Pancreas (tissue), 10 donors: ENCODE measurements around the gene LCN15. TPM values are rescaled to one million over a fixed set of nuclear protein-coding genes. Genes with fewer than 3 reads are reported as not detected.

Source experiments
- ATAC-seq, 4 donors: fragments of 200-7000 bp; cut with Tn5 transposase; one replicate each; pipeline versions ENCODE4 v1.8.0 to v1.9.1; 2020; ENCODE audit warnings: mild to moderate bottlenecking in 4 of 4, moderate library complexity in 4 of 4
- DNase-seq, 6 donors: peaks; one replicate each; pipeline ENCODE4 v3.0.0-alpha.2; 2020
- FAIRE-seq: peaks from 2 replicates; lab custom pipeline; 2012; peaks lifted over from hg19 to GRCh38; lab: Jason Lieb, UNC
- H3K27ac ChIP-seq, 4 donors: fragments of 200-600 bp; sonication (generic); 1 replicate in 3 of 4; 2 replicates in 1 of 4; pipeline versions ENCODE4 v1.5.0 to v1.8.0; 2020
- H3K27me3 ChIP-seq, 4 donors: fragments of 200-600 bp; one replicate each; pipeline ENCODE4 v1.8.0; 2021
- H3K36me3 ChIP-seq, 3 donors: fragments of 200-600 bp; sonication (generic) in 1 of 3; one replicate each; pipeline versions ENCODE4 v1.5.0 to v1.8.0; 2020 to 2021
- H3K4me1 ChIP-seq, 3 donors: fragments of 200-600 bp; one replicate each; pipeline ENCODE4 v1.8.0; 2021
- H3K4me3 ChIP-seq, 4 donors: fragments of 200-600 bp; sonication (generic) in 2 of 4; one replicate each; pipeline versions ENCODE4 v1.5.0 to v1.8.0; 2020 to 2021
- H3K9me3 ChIP-seq, 4 donors: fragments of 200-600 bp; one replicate each; pipeline ENCODE4 v1.8.0; 2021
- WGBS, 2 donors: extraction: QIAGEN DNeasy Blood & Tissue Kit; methylation state at CpG; one replicate each; pipeline ENCODE4 v1.1.7; 2013; 5-methylcytosine and 5-hydroxymethylcytosine counted together
- intact Hi-C, 3 donors: fragments of 100-400 bp; cut with DNase I; formaldehyde crosslinking; loops; one replicate each; pipeline versions ENCODE4 v1.11.1 to v1.14.2; 2022
- polyA plus RNA-seq, 2 donors: library from polyadenylated mRNA; stranded (reverse); fragments of 200-250 nt; gene quantifications; one replicate each; pipeline ENCODE4 v1.2.3, GENCODE V29; 2013
- total RNA-seq, 6 donors: library from RNA; stranded (reverse); fragmentation: NEBNext Ultra II Directional in 4 of 6; extraction: Animal tissue kit (Norgen Biotek cat#: 25700) in 4 of 6; gene quantifications; one replicate each; pipeline versions ENCODE4 v1.2.1 to v1.2.4, GENCODE V29; 2021 to 2023
- TF ChIP-seq, protein P1 (sequence below), 4 donors: fragments of 200-600 bp; sonication (generic) in 3 of 4; IDR thresholded peaks; one replicate each; pipeline versions ENCODE4 v1.5.0 to v1.8.0; 2021; ENCODE audit warnings: antibody characterized with exemption in 4 of 4
- donor health status: healthy with polysubstance abuse.
- donor health status: DM: no; HTN: no; CAD: no; lungs with moderate emphysema.
- donor health status: DM: no; HTN: no; CAD: no.
- donor health status: control.
- donor health status: control.
- donor health status: Bipolar disorder and iron deficiency.
- donor health status: DM: yes; HTN: yes; CAD: no.
- donor health status: DM: no; HTN: no; CAD: no.
- donor health status: DM: no; HTN: no; CAD: no.
- donor health status: DM: yes; HTN: yes; CAD: no.

Gene LCN15
- total and polyA plus RNA-seq, 8 donors: not detected

DNA sequence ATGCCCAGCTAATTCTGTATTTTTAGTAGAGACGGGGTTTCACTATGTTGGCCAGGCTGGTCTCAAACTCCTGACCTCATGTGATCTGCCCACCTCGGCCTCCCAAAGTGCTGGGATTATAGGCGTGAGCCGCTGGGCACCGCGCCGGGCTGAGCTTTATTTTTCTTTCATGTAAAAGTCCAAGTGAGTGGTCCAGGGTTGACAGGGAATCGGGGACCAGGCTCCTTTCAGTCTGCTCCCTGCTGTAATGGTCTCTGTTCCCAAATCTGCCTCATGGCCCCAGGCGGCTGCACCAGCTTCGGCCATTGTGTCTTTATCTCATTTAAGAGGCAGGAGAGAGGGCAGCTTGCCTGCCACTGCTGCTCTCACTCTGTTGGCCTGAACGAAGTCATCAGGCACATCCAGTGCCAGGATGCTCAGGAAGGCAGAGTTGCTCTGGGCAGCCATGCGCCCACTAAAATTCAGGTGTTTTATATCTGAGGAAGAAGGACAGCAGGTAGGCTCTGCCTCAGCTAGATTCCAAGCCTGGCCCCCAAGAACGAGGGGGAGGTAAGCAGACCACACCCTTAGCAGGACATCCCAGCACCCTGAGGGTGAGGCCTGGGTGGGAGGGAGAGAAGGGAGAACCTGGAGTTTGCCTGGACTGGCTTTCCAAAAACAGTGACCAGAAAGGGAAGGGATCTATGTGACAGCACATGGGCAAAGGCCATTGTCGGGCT, 30.1 kb upstream of the LCN15 start:
- Histone ChIP-seq H3K4me1 (peaks cover 49 to 53% (median 50%) of the 10 kb centered on the region in 3 donors), H3K27ac (no peak overlapping the region), H3K36me3 (no peaks in the 10 kb centered on the region), H3K27me3 (no peaks in the 10 kb centered on the region), H3K4me3 (no peak overlapping the region), H3K9me3 (no peaks in the 10 kb centered on the region)
- TF ChIP-seq, protein P1, sequence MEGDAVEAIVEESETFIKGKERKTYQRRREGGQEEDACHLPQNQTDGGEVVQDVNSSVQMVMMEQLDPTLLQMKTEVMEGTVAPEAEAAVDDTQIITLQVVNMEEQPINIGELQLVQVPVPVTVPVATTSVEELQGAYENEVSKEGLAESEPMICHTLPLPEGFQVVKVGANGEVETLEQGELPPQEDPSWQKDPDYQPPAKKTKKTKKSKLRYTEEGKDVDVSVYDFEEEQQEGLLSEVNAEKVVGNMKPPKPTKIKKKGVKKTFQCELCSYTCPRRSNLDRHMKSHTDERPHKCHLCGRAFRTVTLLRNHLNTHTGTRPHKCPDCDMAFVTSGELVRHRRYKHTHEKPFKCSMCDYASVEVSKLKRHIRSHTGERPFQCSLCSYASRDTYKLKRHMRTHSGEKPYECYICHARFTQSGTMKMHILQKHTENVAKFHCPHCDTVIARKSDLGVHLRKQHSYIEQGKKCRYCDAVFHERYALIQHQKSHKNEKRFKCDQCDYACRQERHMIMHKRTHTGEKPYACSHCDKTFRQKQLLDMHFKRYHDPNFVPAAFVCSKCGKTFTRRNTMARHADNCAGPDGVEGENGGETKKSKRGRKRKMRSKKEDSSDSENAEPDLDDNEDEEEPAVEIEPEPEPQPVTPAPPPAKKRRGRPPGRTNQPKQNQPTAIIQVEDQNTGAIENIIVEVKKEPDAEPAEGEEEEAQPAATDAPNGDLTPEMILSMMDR (IDR thresholded peaks at IDR 0.05): no peak
- intact Hi-C loops: loop anchor here in 2 of 3 donors (10.0 kb wide), 2 partner anchors 50 to 150 kb away; partner anchors contain the start of genes AJM1 (in 1 of the 2), C8G (in 1 of the 2), FBXW5 (in 1 of the 2) and PHPT1 (in 1 of the 2)
- WGBS, 2 donors: 85 to 89% methylated on average over 14 of the region's 14 CpGs
- FAIRE-seq (no peak), ATAC-seq (no peak), DNase-seq (peak in 1 of 6 donors; percentile 31)

DNA sequence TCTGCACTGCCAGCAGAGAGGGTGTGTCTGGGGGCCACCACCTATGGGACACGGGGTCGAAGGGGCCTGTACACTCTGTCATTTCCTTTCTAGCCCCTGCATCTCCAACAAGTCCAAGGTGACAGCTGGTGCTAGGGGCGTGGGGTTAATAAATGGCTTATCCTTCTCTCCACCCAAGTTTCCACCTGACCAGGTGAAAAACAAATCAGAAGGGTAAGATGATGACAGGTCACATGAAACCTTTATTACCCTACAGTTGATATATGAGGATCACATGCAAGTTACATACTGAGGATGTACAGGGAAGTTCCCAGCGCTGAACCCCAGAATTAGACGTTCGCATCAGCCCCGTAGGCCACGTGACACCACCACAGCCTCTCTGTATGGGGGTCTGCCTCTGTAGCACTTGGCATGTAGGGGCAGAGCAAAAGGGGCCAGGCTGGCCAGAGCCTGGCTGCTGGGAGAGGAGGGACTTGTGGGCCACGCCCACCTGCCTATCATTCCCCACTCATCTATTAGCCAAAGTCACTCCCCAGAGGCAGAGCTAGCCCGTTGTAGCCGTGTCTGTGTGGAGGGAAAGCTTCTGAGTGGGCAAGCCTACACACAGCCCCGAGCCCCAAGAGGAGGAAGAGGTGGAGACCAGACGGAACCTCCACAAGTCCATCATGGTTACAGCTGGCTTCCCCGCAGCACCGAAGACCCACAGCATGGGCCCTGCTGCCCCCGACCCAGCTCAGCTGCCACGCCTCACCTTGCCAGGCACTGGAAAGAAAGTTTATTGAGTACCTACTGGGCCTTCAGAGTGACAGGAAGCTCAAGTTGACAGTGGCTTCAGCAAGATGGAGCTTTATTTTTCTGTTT, 29.0 kb upstream of the LCN15 start:
- WGBS, 2 donors: 70 to 71% methylated on average over 17 of the region's 17 CpGs
- peak in 4 of 6 donors; percentile 34 to 74 (median 54) for DNase-seq
- no peak overlapping the region for H3K27ac ChIP-seq
- no peaks in the 10 kb centered on the region for H3K27me3 ChIP-seq
- no peaks in the 10 kb centered on the region for H3K9me3 ChIP-seq
- ATAC-seq: no peak
- no peaks in the 10 kb centered on the region for H3K36me3 ChIP-seq
- TF ChIP-seq, protein P1 (IDR thresholded peaks at IDR 0.05): no peak
- intact Hi-C loops: loop anchor here in 2 of 3 donors (10.0 kb wide), 2 partner anchors 51 to 151 kb away; partner anchors contain the start of genes AJM1 (in 1 of the 2), C8G (in 1 of the 2), FBXW5 (in 1 of the 2) and PHPT1 (in 1 of the 2)
- peaks cover 38 to 50% (median 43%) of the 10 kb centered on the region in 3 donors for H3K4me1 ChIP-seq
- FAIRE-seq: no peak
- no peak overlapping the region for H3K4me3 ChIP-seq

DNA sequence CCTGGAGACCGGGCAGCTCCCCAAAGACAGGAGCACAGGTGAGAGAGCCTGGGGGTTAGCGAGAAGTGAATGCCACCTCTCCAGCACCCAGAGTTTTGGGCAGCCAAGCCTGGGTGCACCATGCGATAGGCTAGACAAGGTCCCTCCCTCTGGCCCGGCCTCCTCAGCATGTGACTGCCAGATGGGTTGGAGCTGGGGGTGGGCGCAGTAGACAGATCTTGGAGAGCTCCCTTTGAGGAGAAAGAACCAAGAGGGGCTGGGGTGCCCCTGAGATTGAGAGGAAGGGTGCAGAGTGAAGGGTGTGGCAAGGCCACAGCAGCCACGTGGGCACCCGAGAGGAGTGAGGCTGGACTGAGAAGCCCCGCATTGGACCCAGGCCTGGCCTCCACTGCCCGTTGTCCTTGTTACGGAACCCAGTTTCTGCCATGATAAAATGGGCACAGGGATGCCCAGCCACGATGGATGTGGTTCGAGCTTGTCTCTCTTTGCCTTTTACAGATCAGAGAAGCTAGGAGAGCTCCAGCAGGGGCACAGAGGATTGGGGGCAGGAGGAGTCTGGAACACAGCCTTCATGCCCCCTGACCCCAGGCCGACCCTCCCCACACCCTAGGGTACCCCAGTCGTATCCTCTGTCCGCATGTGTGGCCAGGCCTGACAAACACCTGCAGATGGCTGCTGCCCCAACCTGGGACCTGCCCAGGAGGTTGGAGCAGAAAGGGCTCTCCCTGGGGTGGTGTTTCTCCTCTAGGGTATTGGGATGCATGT, 28.2 kb upstream of the LCN15 start:
- Histone ChIP-seq H3K27ac (peak overlapping the region; percentile 90 to 96 (median 94)), H3K4me1 (peaks cover 35 to 49% (median 36%) of the 10 kb centered on the region in 3 donors), H3K9me3 (no peaks in the 10 kb centered on the region), H3K36me3 (no peaks in the 10 kb centered on the region), H3K4me3 (peak overlapping the region in 2 of 4 donors; percentile 62 to 69), H3K27me3 (no peaks in the 10 kb centered on the region)
- TF ChIP-seq, protein P1 (IDR thresholded peaks at IDR 0.05): no peak
- ATAC-seq (no peak), FAIRE-seq (no peak), DNase-seq (peak in 4 of 6 donors; percentile 45 to 84 (median 60))
- WGBS, 2 donors: 57 to 65% methylated on average over 15 of the region's 15 CpGs
- intact Hi-C loops: loop anchor here in 2 of 3 donors (10.0 kb wide), 2 partner anchors 52 to 152 kb away; partner anchors contain the start of genes AJM1 (in 1 of the 2), C8G (in 1 of the 2), FBXW5 (in 1 of the 2) and PHPT1 (in 1 of the 2)

DNA sequence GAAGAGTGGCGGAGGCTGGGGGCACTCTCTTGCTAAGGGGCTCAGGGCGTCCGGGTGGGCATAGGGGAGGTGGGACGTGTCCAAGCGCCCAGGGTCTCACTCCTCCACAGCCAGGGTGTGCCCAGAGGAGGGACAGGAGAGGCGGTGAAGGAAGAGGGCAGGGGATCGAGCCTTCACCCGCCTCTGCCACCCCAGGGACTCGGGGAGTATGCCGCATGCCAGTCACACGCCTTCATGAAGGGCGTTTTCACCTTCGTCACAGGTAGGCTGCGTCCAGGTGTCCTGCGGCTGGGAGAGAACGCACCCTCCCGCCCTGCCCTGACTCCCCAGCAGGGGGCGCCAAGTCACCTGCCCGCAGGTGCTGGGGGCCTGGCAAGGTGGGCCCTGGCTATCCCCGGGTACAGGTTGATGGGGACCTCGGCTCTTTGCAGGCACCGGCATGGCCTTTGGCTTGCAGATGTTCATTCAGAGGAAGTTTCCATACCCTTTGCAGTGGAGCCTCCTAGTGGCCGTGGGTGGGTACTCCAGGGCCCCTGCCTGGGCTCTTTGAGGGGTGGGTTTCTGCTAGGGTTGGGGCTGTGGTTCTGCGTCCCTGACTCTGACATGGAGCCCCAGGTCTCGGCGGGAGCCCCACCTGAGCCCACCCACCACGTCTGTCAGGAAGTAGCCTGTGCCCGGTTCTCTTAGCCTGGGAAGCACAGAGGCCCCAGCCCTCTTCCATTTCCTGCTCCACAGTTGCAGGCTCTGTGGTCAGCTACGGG, 27.4 kb upstream of the LCN15 start:
- TF ChIP-seq, protein P1 (IDR thresholded peaks at IDR 0.05): peak; percentile 95 to 99 (median 97)
- FAIRE-seq: no peak
- Histone ChIP-seq H3K4me1 (peaks cover 31 to 47% (median 32%) of the 10 kb centered on the region in 3 donors), H3K4me3 (peak overlapping the region; percentile 22 to 69 (median 52)), H3K36me3 (no peaks in the 10 kb centered on the region), H3K27me3 (no peaks in the 10 kb centered on the region), H3K27ac (peak overlapping the region; percentile 90 to 96 (median 94)), H3K9me3 (no peaks in the 10 kb centered on the region)
- ATAC-seq: peak; percentile 60 to 67 (median 64)
- DNase-seq: peak; percentile 83 to 94 (median 90)
- 1% methylated on average over 28 to 29 of the region's 29 CpGs for WGBS, 2 donors
- intact Hi-C loops: loop anchor here in 2 of 3 donors (10.0 kb wide), 2 partner anchors 53 to 153 kb away; partner anchors contain the start of genes AJM1 (in 1 of the 2), C8G (in 1 of the 2), FBXW5 (in 1 of the 2) and PHPT1 (in 1 of the 2)
